Measurements from ENCODE around the gene AARS2. TPM values are rescaled to one million over a fixed set of nuclear protein-coding genes. Genes with fewer than 3 reads are reported as not detected.

The AARS2 gene
- total RNA-seq, 1 experiment from 2014 or later, result 21.7 TPM

DNA sequence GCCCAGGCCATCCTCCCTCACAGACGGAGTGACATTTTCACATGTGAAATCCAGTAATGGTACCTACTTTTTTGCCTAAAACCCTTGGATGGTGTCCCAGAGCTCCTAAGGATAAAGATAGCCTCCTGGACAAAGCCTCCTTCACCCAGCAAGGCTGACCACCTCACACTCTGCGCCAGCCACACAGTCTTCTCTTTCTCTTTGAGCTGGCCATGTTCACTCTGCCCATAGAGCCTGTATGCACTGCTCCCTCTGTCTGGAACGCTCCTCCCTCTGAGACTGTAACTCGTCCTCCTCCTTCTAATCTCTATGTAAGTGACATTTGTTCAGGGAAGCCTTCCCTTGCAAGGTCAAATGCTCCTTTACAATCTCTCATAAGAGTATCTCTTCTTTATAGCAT lies 28.3 kb downstream of the AARS2 start:
- no peak overlapping the region for H3K27ac ChIP-seq (ENCODE audit: insufficient read length, low read depth, low read length)
- no peaks in the 10 kb centered on the region for H3K36me3 Mint-ChIP-seq (ENCODE audit: insufficient read depth in 1 of 3, low read depth in 3 of 3)
- H4K8ac ChIP-seq (replicated peaks; ENCODE audit: insufficient read length, low read depth, low read length), result no peak overlapping the region
- TF ChIP-seq, protein P1, sequence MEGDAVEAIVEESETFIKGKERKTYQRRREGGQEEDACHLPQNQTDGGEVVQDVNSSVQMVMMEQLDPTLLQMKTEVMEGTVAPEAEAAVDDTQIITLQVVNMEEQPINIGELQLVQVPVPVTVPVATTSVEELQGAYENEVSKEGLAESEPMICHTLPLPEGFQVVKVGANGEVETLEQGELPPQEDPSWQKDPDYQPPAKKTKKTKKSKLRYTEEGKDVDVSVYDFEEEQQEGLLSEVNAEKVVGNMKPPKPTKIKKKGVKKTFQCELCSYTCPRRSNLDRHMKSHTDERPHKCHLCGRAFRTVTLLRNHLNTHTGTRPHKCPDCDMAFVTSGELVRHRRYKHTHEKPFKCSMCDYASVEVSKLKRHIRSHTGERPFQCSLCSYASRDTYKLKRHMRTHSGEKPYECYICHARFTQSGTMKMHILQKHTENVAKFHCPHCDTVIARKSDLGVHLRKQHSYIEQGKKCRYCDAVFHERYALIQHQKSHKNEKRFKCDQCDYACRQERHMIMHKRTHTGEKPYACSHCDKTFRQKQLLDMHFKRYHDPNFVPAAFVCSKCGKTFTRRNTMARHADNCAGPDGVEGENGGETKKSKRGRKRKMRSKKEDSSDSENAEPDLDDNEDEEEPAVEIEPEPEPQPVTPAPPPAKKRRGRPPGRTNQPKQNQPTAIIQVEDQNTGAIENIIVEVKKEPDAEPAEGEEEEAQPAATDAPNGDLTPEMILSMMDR (conservative IDR thresholded peaks at IDR 0.05), result no peak
- H3K27ac Mint-ChIP-seq, result no peak overlapping the region; a peak in 1 of 7 replicates
- H3K27me3 Mint-ChIP-seq (ENCODE audit: low read depth), result peaks cover 79% of the 10 kb centered on the region
- H3K79me1 ChIP-seq (ENCODE audit: insufficient read depth, low read depth, low read length, poor library complexity, severe bottlenecking), result no peaks in the 10 kb centered on the region
- H2AFZ ChIP-seq (ENCODE audit: low read length), result no peak overlapping the region
- no peaks in the 10 kb centered on the region for H3K23me2 ChIP-seq (ENCODE audit: insufficient read length, low read depth, low read length, poor library complexity, severe bottlenecking)
- no peak overlapping the region for H2BK120ac ChIP-seq (ENCODE audit: low read depth, low read length, poor library complexity, severe bottlenecking)
- H3K4me3 Mint-ChIP-seq, result no peak overlapping the region
- H3K9me3 Mint-ChIP-seq, result no peaks in the 10 kb centered on the region
- H3T11ph ChIP-seq (ENCODE audit: low read length), result no peak overlapping the region
- H2BK20ac ChIP-seq (ENCODE audit: low read depth, low read length, poor library complexity, severe bottlenecking), result no peak overlapping the region
- H3K4me1 Mint-ChIP-seq, result peaks cover 6 to 8% of the 10 kb centered on the region in 2 experiments; a peak in 3 of 4 replicates
- H2BK5ac ChIP-seq (ENCODE audit: insufficient read length, low read length), result no peak overlapping the region
- no peak overlapping the region for H3K4me2 ChIP-seq (ENCODE audit: insufficient read depth, insufficient read length, low read length)
- no CpG with 5 or more reads among the region's 4 CpGs for WGBS (ENCODE audit: extremely low coverage, insufficient read length, low lambda C conversion rate)
- no peaks in the 10 kb centered on the region; the same call in 1 of the 2 replicates for H3K27me3 ChIP-seq (ENCODE audit: insufficient read depth, low read length)
- no peak overlapping the region for H2BK15ac ChIP-seq (ENCODE audit: low read depth, low read length)
- no peak overlapping the region for H2AK5ac ChIP-seq (ENCODE audit: insufficient read length, low read length)
- no peaks in the 10 kb centered on the region for H3K9me3 ChIP-seq (ENCODE audit: control insufficient read depth, low read depth, low read length)
- no peak overlapping the region for H3K4ac ChIP-seq (ENCODE audit: low read depth, low read length)
- no peak overlapping the region for H2BK12ac ChIP-seq (ENCODE audit: insufficient read length, low read depth, low read length)
- H3K18ac ChIP-seq (ENCODE audit: insufficient read length, low read depth, low read length), result no peak overlapping the region
- no peaks in the 10 kb centered on the region for H3K4me1 ChIP-seq (ENCODE audit: insufficient read depth, low read length)
- H4K91ac ChIP-seq (ENCODE audit: insufficient read length, low read depth, low read length), result no peak overlapping the region
- H3K9ac ChIP-seq (ENCODE audit: extremely low read depth, insufficient read length, low read length), result no peak overlapping the region
- no peak overlapping the region for H3K56ac ChIP-seq (ENCODE audit: insufficient read length, low read depth, low read length)
- no peaks in the 10 kb centered on the region for H3K79me2 ChIP-seq (ENCODE audit: insufficient read depth, low read length)
- no peak for DNase-seq
- H3K14ac ChIP-seq (ENCODE audit: insufficient read depth, low read length), result no peak overlapping the region
- H3K23ac ChIP-seq (ENCODE audit: insufficient read length, low read depth, low read length), result no peak overlapping the region
- no peaks in the 10 kb centered on the region for H4K20me1 ChIP-seq (ENCODE audit: control insufficient read depth, insufficient read depth, insufficient read length)
- H4K5ac ChIP-seq (ENCODE audit: insufficient read length, low read depth, low read length), result no peak overlapping the region

All from H9 (cell line).